Neural cell (in vitro differentiated cells): ENCODE data around the gene ERBB3. TPM values are rescaled to one million over a fixed set of nuclear protein-coding genes. Genes with fewer than 3 reads are reported as not detected.

Experiments used
- H2AFZ ChIP-seq: fragments of 200-600, 300-800 bp; sonication (generic), shearing (Covaris generic); 2 replicates; pipeline ENCODE4 v1.6.0; 2014; ENCODE audit warnings: low read depth, mild to moderate bottlenecking, antibody characterized with exemption, low read length, moderate library complexity
- H3F3A ChIP-seq: fragments of 200-600 bp; shearing (Covaris generic); 2 replicates; pipeline ENCODE4 v1.6.1; 2016; ENCODE audit warnings: mild to moderate bottlenecking, moderate library complexity, mixed read lengths, antibody characterized with exemption, low read length; ENCODE audit not compliant: insufficient read depth, poor library complexity, severe bottlenecking
- H3K27ac ChIP-seq: fragments of 200-600, 300-800 bp; sonication (generic), shearing (Covaris generic); 2 replicates; pipeline ENCODE4 v1.5.1; 2014; ENCODE audit warnings: mild to moderate bottlenecking, low read length, moderate library complexity
- H3K27me3 ChIP-seq: fragments of 300-800, 200-600 bp; sonication (generic), shearing (Covaris generic); 2 replicates; pipeline ENCODE4 v1.6.0; 2014; ENCODE audit warnings: mild to moderate bottlenecking, low read depth, low read length, moderate library complexity; ENCODE audit not compliant: insufficient read depth
- H3K36me3 ChIP-seq: fragments of 300-800, 200-600 bp; sonication (generic), shearing (Covaris generic); 2 replicates; pipeline ENCODE4 v1.5.1; 2014; ENCODE audit warnings: mild to moderate bottlenecking, antibody characterized with exemption, low read length, moderate library complexity; ENCODE audit not compliant: insufficient read depth
- H3K4me2 ChIP-seq: fragments of 300-800, 200-600 bp; sonication (generic), shearing (Covaris generic); 2 replicates; pipeline ENCODE4 v1.6.0; 2014; ENCODE audit warnings: mild to moderate bottlenecking, low read length
- H3K4me3 ChIP-seq: fragments of 300-800, 200-600 bp; sonication (generic), shearing (Covaris generic); 2 replicates; pipeline ENCODE4 v1.5.1; 2014; ENCODE audit warnings: mild to moderate bottlenecking, low read length, moderate library complexity
- H3K79me2 ChIP-seq: fragments of 200-600 bp; shearing (Covaris generic); replicated peaks from 2 replicates; pipeline ENCODE4 v1.6.0; 2014; ENCODE audit warnings: mild to moderate bottlenecking, low read length, moderate library complexity; ENCODE audit not compliant: insufficient read depth
- H3K9ac ChIP-seq: fragments of 300-800, 200-600 bp; sonication (generic), shearing (Covaris generic); 2 replicates; pipeline ENCODE4 v1.6.1; 2016; ENCODE audit warnings: mild to moderate bottlenecking, low read length, mixed read lengths
- H3K9me2 ChIP-seq: fragments of 200-600 bp; shearing (Covaris generic); 2 replicates; pipeline ENCODE4 v1.6.1; 2016; ENCODE audit warnings: mild to moderate bottlenecking, low read length, mixed read lengths; ENCODE audit not compliant: insufficient read depth
- H3K9me3 ChIP-seq: fragments of 200-600, 300-800 bp; sonication (generic), shearing (Covaris generic); 2 replicates; pipeline ENCODE4 v1.6.1; 2016; ENCODE audit warnings: mild to moderate bottlenecking, mixed run types, low read length, moderate library complexity, mixed read lengths
- H4K20me1 ChIP-seq: fragments of 200-600 bp; shearing (Covaris generic); 2 replicates; pipeline ENCODE4 v1.6.1; 2016; ENCODE audit warnings: mild to moderate bottlenecking, mixed run types; ENCODE audit not compliant: insufficient read depth
- EP300 ChIP-seq: fragments of 450-650 bp; conservative IDR thresholded peaks from 2 replicates; pipeline ENCODE4 v1.6.1; 2014; ENCODE audit warnings: antibody characterized with exemption, mild to moderate bottlenecking, moderate library complexity; ENCODE audit not compliant: poor library complexity, severe bottlenecking
- EZH2 ChIP-seq: fragments of 200-600, 300-800 bp; shearing (Covaris generic), sonication (generic); IDR thresholded peaks from 2 replicates; pipeline ENCODE4 v1.6.1; 2014; ENCODE audit warnings: antibody characterized with exemption, low read length, borderline replicate concordance, mild to moderate bottlenecking; ENCODE audit not compliant: insufficient read depth, poor library complexity, severe bottlenecking
- MXI1 ChIP-seq: fragments of 450-650 bp; conservative IDR thresholded peaks from 2 replicates; pipeline ENCODE4 v1.6.1; 2014; ENCODE audit warnings: antibody characterized with exemption, mild to moderate bottlenecking; ENCODE audit not compliant: poor library complexity, severe bottlenecking
- POLR2AphosphoS5 ChIP-seq: IDR thresholded peaks from 2 replicates; pipeline ENCODE4 v1.6.1; 2012
- RAD21 ChIP-seq: fragments of 450-650 bp; conservative IDR thresholded peaks from 2 replicates; pipeline ENCODE4 v1.6.1; 2014; ENCODE audit warnings: antibody characterized with exemption, mild to moderate bottlenecking, moderate library complexity
- SMC3 ChIP-seq: fragments of 450-650 bp; conservative IDR thresholded peaks from 2 replicates; pipeline ENCODE4 v1.6.1; 2014; ENCODE audit warnings: antibody characterized with exemption, mild to moderate bottlenecking, moderate library complexity; ENCODE audit not compliant: poor library complexity
- TAF1 ChIP-seq: IDR thresholded peaks from 2 replicates; pipeline ENCODE4 v1.6.1; 2012; ENCODE audit warnings: low read depth
- polyA plus RNA-seq: library from polyadenylated mRNA; depleted of rRNA; stranded (reverse); fragments of >200 nt; gene quantifications from 2 replicates; pipeline ENCODE4 v1.2.3, GENCODE V29; 2014
- TF ChIP-seq, protein P1 (sequence below): fragments of 450-650 bp; IDR thresholded peaks from 2 replicates; pipeline ENCODE4 v1.5.1; 2014; ENCODE audit warnings: antibody characterized with exemption, mild to moderate bottlenecking, moderate library complexity; ENCODE audit not compliant: poor library complexity, severe bottlenecking
- TF ChIP-seq, protein P2 (sequence below): IDR thresholded peaks from 2 replicates; pipeline ENCODE4 v1.6.1; 2012; ENCODE audit warnings: borderline replicate concordance

ERBB3 gene
- polyA plus RNA-seq, 1 donor from 2014 or later, result 0.58 TPM

DNA sequence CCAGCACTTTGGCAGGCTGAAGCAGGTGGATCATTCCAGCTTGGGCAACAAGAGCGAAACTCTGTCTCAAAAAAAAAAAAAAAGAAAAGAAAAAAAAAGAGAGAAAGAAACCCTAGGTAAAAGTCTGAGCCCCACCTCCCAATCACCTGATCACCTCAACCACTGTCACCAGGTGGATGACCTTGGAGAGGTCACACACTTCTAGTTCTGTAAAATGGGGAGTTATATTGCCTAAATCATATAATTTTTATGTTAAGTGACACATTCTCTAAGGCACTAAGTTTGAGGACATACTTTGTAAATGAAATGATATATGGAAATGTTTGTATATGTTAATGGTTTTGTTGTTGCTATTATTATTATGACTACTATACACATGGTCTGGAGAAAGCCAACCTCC, 1.5 kb upstream of the ERBB3 start:
- H3K9ac ChIP-seq, result no peak overlapping the region
- no peak overlapping the region for H3K4me3 ChIP-seq

DNA sequence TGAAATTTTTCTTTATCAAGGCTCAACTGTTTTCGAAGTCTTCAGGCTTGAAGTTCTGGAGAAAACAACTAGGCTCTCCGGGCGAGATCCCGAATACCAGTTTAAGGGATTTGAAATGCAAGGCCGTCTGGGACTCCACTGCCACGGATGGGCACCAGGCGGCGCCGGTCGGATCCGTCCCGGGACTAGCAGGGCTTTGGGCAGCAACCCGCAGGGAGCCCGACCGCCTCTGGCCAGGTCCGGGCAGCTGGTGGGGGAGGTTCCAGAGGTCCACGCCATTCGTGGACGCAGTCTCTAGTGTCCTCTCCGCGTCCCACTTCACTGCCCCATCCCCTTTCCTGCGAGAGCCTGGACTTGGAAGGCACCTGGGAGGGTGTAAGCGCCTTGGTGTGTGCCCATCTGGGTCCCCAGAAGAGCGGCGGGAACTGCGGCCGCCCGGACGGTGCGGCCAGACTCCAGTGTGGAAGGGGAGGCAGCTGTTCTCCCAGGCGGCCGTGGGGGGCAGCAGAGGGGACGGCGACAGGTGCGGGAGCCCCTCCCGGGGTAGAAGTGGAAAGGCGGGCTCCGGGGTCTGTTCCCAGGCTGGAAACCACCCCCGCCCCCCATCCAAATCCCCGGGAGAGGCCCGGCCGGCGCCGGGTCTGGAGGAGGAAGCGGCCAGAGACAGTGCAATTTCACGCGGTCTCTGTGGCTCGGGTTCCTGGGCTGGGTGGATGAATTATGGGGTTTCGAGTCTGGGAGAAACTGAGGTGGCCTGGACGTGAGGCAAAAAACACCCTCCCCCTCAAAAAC, 838 bp upstream of the ERBB3 start:
- Histone ChIP-seq H3F3A (no peaks in the 10 kb centered on the region), H4K20me1 (no peaks in the 10 kb centered on the region), H3K36me3 (no peaks in the 10 kb centered on the region), H3K9ac (peak overlapping the region; percentile 47), H2AFZ (no peak overlapping the region), H3K27me3 (peaks cover 43% of the 10 kb centered on the region), H3K9me3 (no peaks in the 10 kb centered on the region), H3K27ac (no peak overlapping the region), H3K4me2 (peak overlapping the region; percentile 80), H3K79me2 (no peaks in the 10 kb centered on the region), H3K4me3 (peak overlapping the region; percentile 70), H3K9me2 (no peaks in the 10 kb centered on the region)
- no peak for TF ChIP-seq TAF1
- no peak for TF ChIP-seq EP300
- TF ChIP-seq SMC3, result peak; percentile 23
- no peak for TF ChIP-seq EZH2
- TF ChIP-seq, protein P1, sequence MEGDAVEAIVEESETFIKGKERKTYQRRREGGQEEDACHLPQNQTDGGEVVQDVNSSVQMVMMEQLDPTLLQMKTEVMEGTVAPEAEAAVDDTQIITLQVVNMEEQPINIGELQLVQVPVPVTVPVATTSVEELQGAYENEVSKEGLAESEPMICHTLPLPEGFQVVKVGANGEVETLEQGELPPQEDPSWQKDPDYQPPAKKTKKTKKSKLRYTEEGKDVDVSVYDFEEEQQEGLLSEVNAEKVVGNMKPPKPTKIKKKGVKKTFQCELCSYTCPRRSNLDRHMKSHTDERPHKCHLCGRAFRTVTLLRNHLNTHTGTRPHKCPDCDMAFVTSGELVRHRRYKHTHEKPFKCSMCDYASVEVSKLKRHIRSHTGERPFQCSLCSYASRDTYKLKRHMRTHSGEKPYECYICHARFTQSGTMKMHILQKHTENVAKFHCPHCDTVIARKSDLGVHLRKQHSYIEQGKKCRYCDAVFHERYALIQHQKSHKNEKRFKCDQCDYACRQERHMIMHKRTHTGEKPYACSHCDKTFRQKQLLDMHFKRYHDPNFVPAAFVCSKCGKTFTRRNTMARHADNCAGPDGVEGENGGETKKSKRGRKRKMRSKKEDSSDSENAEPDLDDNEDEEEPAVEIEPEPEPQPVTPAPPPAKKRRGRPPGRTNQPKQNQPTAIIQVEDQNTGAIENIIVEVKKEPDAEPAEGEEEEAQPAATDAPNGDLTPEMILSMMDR, result peak; percentile 73
- no peak for TF ChIP-seq POLR2AphosphoS5

More for the DNA sequence above, 1.5 kb upstream of the ERBB3 start:
- H2AFZ ChIP-seq, result no peak overlapping the region
- H3K79me2 ChIP-seq, result no peaks in the 10 kb centered on the region
- H3K4me2 ChIP-seq, result no peak overlapping the region
- TF ChIP-seq MXI1, result no peak
- TF ChIP-seq POLR2AphosphoS5, result no peak
- no peak for TF ChIP-seq TAF1
- no peak for TF ChIP-seq SMC3
- TF ChIP-seq, protein P1, result no peak
- TF ChIP-seq, protein P2, sequence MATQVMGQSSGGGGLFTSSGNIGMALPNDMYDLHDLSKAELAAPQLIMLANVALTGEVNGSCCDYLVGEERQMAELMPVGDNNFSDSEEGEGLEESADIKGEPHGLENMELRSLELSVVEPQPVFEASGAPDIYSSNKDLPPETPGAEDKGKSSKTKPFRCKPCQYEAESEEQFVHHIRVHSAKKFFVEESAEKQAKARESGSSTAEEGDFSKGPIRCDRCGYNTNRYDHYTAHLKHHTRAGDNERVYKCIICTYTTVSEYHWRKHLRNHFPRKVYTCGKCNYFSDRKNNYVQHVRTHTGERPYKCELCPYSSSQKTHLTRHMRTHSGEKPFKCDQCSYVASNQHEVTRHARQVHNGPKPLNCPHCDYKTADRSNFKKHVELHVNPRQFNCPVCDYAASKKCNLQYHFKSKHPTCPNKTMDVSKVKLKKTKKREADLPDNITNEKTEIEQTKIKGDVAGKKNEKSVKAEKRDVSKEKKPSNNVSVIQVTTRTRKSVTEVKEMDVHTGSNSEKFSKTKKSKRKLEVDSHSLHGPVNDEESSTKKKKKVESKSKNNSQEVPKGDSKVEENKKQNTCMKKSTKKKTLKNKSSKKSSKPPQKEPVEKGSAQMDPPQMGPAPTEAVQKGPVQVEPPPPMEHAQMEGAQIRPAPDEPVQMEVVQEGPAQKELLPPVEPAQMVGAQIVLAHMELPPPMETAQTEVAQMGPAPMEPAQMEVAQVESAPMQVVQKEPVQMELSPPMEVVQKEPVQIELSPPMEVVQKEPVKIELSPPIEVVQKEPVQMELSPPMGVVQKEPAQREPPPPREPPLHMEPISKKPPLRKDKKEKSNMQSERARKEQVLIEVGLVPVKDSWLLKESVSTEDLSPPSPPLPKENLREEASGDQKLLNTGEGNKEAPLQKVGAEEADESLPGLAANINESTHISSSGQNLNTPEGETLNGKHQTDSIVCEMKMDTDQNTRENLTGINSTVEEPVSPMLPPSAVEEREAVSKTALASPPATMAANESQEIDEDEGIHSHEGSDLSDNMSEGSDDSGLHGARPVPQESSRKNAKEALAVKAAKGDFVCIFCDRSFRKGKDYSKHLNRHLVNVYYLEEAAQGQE, result no peak
- no peak for TF ChIP-seq EZH2
- TF ChIP-seq EP300, result no peak
- no peak for TF ChIP-seq RAD21
- H3K27me3 ChIP-seq, result peaks cover 41% of the 10 kb centered on the region
- H3K27ac ChIP-seq, result no peak overlapping the region
- H3K36me3 ChIP-seq, result no peaks in the 10 kb centered on the region
- no peaks in the 10 kb centered on the region for H4K20me1 ChIP-seq
- no peaks in the 10 kb centered on the region for H3K9me3 ChIP-seq
- no peaks in the 10 kb centered on the region for H3F3A ChIP-seq
- H3K9me2 ChIP-seq, result no peaks in the 10 kb centered on the region
